C1 segment of cervical spinal cord (tissue), 14 donors: Measurements from ENCODE around the gene TSNAX.
A peak's percentile ranks its signal among the peaks of the same experiment; 100 is the strongest.

ENCODE experiments used
- DNase-seq, 14 donors: peaks; one replicate each; lab custom pipeline; 2025; lab: John Stamatoyannopoulos, UW

The TSNAX gene

GRCh38 chr1:231601824-231602672 is 73.6 kb downstream of the TSNAX start:
- DNase-seq: no peak

- no peak for DNase-seq
These were observed 74.2 kb downstream of the TSNAX start for GRCh38 chr1:231602673-231602984.

DNA sequence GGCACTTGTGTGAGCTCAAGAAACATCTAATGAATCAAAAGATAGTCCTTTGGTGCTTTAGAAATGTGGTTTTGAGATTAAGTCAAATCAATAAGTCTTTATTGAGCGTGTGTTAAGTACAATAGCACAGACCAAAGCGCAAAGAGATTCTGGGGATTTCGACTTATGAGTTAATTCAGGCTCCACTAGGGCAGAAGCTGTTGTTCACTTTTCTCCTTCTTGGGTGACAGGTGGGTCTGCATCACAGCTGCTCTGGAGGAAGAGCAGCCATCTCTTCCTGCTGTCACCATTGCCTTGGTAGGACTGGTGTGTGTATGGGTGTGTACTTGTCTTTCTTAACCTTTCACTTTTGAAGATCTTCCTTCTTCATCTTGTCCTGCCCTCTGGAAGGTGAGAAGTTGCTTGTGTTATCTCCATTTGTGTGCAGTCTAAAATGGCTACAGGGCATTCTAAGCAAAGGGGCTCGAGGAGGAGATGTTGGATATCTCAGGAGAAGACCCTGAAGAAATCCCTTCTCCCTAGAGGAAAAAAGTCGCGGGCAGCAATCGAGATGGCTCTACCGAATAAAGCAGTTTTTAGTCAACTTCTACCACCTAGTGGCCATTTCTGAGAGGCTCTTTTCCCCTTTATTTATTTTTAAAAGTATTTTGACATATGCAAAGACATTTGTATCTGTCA is 75.3 kb downstream of the TSNAX start:
- DNase-seq: peak in 6 of 14 donors; percentile 10 to 45 (median 18)

GRCh38 chr1:231604276-231604621 is 75.8 kb downstream of the TSNAX start:
- no peak for DNase-seq

DNA sequence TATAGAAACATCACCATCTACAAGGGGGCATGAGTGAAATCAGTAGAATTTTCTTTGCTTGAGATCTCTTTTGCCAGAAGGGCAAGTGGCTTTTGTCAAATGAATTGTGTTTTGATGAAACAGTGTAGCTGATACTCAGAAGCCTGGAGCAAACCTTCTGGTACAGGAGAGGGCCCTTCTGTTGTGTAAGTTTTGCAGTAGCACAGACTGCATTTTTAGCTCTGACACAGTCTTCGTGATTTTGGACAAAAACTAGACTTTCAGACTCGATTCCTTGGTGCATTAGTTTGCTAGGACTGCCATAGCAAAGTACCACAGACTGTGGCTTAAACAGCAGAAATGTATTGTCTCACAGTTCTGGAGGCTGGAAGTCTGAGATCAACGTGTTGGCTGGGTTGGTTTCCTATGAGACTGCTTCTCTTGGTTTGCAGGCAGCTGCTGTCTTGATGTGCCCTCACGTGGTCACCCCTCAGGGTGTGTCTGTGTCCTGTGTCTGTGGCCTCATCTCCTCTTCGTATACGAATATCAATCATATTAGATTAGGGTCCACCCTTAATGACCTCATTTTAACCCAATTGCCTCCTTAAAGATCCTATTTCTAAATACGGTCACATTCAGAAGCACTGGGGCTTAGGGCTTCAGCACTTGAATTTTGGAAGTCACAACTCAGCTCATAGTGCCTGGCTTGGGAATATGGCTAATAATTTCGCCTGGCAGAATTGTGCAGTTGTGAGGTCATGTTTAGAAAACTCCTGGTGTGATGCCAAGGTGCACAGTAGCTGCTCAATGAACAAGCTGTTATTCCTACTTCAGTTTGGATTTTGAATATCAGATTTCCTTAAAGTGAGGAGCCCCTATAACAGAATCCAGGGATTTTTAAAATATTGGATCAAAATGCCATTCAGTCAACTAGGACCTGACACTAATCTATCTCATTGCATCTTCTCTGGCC is 77.0 kb downstream of the TSNAX start:
- DNase-seq: no peak

DNA sequence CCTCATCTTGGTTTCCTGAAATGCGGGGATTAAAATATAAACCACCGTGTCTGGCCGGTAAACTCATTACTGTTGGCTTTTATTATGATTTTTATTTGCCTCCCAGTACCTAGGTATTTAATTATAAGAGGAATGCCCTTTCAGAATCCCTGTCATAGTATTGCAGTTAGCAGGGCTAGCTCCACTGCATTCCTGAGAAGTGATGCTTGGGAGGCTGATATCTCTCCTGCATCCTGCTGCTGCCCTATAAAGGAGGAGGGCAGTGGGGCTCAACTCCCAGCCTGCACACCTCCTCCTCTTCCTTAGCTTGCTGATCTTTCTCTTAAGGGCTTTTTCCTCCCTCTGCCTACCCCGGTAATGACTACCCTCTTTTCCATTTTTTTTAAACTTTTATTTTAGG is 78.2 kb downstream of the TSNAX start:
- no peak for DNase-seq

GRCh38 chr1:231610388-231610787 is 81.9 kb downstream of the TSNAX start:
- DNase-seq: no peak

- DNase-seq: no peak
These were observed 82.6 kb downstream of the TSNAX start for GRCh38 chr1:231611111-231611510.

- DNase-seq: no peak
These were observed 83.4 kb downstream of the TSNAX start for GRCh38 chr1:231611851-231612250.

GRCh38 chr1:231612393-231613089 is 84.1 kb downstream of the TSNAX start:
- DNase-seq: peak in 2 of 14 donors; percentile 8 to 12

GRCh38 chr1:231613419-231614349 is 85.2 kb downstream of the TSNAX start:
- peak in 1 of 14 donors; percentile 16 for DNase-seq
